GM19438 (cell line): Measurements from ENCODE around the gene DNAJC6.
"Not testable (repeated sequence)": the region's sequence is repeated elsewhere in the genome, so short reads cannot be mapped to it uniquely, and the experiment has no call there.

Experiments
- ATAC-seq: cut with Tn5 transposase; IDR thresholded peaks from one replicate; pipeline ENCODE4 v1.9.1; 2021; ENCODE audit warnings: low read depth; ENCODE audit not compliant: unreplicated experiment

DNAJC6 gene

DNA sequence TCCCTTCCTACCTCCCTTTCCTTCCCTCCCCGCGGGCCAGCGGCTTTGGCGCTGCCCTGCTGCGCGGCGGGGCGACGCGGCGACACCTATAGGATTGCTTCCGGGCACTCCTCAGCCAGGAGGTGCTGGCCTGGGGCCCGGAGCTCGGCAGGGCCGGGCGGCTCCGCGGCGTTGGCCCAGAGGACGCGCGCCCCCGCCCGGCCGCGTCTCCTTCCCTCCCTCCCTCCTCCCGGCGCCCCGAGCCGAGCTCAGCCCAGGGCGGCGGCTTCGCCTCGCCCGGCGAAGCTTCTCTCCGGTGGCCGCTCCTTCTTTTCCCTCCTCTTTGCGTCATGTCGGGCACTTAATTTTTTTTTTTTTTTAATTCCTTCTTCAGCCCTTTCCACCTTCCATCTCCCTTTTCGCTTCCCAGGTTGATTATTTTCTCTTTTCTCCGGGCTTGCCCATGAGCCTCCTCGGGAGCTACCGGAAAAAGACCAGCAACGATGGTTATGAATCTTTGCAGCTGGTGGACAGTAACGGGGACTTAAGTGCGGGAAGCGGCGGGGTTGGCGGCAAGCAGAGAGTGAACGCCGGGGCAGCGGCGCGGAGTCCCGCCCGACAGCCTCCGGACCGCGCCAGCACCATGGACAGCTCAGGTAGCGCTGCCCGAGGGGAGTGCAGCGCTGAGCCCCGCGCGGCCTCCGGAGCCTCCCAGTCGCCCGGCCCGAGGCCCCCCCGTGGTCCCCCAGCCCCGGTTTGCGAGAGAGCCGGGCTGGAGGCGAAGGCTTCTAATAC, at the start of gene DNAJC6:
TSS of gene DNAJC6 (plus strand) at position 240 of the 774 bp plus-strand sequence. CDS start at position 443, 203 bp downstream.
- ATAC-seq: no peak

DNA sequence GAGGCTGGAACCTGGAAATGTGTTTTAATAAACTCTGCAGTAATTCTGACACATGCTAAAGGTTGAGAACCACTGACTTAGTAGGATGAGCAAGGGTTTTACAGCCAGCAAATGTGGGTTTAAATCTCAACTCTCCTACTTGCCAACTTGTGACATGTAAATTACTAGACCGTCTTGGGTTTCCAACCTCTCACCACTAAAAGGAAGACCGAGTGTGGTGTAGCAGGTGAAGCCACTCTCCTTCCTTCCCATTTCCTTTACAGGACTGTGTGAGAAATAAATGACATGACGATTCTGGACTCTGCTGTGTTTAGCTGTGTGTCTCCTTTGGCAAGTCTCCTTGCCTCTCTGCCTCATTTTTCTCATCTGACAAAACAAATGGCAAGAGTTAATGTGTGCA, 49.5 kb upstream of the DNAJC6 start:
- no peak for ATAC-seq

DNA sequence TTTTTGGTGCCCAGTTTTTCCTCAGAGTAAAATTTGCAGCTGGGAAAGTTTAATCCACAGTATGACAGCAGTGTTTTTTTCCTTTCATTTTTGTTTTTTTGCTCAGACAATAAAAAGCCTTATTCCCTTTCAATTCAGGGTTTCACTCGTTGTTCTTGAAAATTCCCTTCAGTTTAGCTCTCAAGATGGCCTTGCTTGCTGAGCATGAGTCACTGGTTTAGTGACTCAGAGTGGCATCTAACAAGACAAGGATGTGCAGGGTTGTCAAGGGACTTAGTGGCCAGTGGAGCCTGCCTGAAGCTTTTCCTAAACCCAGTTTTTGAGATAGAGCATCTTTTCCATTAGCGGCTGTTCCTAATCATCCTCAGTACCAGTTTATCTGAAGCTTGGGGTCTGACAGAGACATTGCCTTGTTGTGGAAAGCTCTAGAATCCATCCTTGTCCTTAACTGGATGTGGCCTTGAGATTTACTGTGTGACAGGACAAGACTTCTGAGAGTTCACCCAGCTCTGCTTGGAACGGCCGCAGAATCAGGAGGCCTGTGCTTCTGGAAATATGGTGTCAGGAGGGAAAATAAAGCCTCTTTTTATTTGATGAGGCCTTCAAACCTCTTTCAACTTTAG, 48.4 kb upstream of the DNAJC6 start:
- no peak for ATAC-seq

DNA sequence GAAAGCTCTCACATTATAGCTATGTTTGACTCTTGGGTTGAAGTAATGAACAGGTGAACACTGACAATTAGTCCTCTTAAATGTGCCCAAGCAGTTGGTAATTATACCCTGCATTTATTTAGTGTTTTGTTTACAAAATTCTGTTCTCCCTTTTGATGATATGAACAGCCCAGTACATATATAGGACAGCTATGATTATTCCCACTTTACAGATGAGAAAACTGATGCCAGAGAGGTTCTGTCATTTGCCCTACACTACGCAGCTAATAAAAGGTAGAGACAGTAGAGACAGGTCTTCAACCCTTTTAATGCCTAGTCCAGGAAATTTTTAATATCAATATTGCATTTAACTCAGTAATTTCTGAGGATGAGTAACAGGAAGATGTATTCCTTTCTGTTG, 46.1 kb upstream of the DNAJC6 start:
- ATAC-seq: no peak

DNA sequence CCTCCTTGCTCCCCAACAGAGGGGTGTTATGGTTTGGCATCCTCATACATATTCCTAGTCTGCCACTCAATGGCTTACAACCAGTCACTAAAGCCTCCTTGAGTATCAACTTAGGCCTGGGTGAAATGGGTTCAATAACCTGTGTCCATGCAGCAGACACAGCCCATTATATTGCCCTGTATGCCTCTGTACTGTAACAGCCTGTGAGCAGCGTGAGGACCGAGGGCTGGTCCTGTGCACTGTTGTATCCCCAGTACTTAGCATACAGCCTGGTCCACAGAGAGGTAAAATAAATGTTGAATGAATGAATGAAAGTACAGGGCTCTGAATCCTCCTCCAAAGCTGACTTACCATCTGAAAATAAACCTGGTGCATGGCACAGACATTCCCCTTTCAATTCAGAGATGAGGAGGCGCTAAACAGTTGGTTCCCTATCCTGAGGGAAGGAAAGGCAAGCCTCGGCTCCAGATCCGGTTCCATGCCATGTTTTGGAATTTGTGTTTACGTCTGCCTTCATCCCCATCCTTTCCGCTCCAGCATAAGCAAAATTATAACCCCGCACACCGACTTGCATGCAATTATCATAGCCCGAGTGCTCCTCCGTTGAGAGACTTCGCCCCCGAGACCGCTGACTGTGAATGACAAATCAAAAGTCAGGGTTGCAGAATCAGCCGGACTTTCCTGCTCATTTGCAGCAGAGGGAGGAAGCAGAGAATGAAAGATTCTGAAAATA, 45.0 kb upstream of the DNAJC6 start:
- ATAC-seq: no peak

DNA sequence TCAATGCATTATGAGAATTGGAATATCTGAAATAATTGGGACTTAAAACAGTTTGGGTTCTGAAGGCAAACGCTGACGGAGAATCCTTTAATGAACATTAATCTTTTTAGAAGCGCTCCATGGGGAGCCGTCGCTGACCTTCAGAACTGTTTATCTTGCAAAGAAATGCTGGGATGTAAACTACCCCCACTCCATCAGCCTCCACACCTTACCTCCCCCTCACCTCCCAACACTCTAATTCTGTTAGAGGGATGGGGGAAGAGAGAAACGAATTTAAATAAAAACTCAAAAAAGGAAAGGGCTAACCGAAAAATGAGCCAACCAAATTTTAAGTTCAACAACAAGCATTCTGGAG, 44.1 kb upstream of the DNAJC6 start:
- peak; percentile 3 for ATAC-seq

DNA sequence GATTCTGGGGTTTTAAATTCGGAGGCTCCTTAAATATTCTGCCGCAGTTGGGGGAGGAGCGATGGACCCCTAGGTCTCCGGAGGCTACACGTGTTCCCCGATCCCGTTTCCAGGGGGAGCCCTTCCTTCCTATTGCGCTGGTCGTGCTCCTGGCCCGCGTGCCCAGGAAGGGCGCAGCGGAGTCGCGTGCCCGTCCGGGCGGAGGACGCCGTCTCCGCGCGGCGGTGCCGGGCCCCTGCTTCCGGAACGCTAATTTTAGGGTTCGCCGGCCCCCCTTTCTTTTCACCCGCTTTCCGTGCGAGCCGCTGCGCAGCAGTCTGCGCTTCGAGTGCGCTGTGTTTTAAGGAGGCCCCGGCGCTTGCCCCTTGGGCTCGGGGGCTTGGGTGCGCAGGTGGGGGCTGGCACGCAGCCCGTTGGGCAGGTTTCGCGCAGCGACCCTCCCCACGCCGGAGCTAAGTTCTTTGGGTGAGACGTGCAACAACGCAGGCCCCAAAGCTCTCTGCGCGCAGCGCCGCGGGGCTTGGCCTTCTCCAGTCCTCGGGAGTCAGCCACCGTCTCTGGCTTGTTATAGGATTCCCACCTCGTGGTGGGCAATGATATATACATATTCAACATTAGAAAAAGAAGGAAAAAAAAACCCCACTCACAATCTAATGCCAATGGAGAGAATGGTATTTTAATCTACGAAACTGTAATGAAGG, 43.5 kb upstream of the DNAJC6 start:
- peak; percentile 70 for ATAC-seq

DNA sequence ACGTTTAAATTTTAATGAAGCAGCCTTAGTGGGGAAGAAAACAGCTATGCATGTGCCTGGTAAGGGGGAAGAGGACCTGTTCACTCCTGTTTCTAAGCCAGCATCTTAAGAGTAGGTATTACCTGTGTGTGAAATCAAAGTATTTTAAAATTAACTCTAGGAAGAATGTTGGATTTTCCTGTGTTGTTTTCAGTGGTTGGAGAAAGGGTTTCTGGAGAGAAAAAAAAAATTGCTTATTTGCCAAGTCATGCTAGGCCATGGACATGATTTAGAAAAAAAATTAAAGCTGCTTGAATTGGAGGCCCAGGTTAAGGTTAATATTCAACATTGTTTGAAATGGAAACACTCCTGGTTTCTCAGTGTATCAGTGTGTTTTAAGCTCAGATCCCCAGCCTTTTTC, 42.9 kb upstream of the DNAJC6 start:
- ATAC-seq: no peak

DNA sequence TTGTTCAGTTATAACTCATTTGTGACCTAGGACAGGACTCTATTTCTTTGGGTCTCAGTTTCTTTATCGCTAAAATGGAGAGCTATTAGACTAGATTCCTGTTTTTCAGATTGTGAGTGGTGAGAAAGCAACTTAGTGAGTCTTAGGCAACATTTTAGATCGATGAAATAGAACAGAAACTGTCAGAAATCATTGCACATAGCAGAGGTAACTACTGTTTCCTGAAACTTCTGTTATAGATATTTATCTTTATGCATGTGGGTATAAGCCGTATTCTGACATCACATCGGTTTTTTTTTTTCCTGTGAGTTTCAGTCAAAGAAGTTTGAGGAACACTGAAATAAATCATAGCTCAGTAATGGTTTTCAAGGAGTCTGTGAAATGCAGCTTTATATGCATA, 42.1 kb upstream of the DNAJC6 start:
- ATAC-seq: no peak

DNA sequence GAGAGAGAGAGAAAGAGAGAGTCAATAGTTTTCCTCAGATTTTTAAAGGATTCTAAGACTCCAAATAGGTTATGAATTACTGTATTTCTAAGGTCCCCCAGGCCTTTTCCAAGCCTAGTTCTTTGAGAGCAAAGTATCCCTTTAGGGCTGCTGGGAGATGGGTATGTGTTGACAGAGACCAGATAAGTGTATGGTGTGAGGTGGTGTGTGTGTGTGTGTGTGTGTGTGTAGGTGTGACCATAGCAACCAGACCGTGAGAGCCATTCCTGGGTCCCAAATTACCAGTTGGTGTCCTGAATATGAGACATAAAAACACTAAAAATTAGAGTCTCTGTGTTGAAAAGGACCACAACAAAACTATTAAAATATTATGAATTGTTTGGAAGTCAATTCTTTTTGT, 41.7 kb upstream of the DNAJC6 start:
- ATAC-seq: no peak

DNA sequence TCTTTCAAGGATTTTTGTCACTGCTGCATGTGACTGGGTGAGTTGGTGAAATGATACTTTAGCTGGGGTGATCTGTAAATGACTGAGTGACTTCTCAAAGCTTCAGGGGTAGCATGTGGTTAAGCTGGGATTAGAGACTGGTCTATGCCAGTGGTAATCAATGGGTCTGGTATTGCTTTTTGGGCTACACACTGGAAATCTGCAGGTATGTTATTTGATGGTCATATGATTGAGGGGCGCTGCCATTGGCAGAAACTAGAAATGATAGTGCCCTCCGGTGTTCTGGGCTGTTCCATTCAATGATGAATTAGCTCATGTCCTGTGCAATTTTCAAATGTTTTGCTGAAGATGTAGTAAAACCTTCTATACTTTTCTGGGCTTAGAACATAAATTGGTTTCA, 39.7 kb upstream of the DNAJC6 start:
- no peak for ATAC-seq

DNA sequence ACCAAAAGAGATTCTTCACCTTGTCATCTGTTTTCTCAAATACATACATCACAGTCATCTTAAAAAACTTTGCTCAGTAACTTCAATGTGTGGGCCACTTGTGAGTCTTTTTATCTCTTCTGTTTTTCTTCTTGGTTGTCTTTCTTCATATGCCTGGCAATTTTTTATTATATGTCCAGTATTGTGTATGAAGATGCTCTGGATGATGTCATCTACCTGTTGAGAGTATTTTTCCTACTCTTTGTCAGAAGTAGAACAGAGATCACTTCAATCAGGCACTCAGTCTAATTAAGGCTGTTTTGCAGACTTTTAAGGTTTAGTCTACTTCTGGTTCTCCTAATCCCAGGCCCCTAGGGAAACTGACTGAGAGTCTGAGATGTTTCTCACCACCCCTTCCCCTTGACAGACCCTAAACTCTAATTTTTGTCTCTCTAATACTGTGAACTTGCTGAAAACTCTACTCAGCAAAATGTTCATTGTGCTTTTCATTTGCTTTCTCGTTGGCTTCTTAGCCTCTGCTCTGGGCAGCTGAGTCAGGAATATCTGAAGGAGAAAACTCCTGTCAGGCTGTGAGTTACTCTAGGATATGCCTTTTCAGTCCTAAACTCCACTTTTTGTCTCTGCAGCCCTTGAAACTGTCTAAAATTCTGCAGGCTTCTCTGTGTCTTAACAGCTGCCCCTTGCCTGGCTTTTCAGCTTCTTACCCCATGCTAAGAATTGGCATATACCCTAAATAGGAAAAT, 33.0 kb upstream of the DNAJC6 start:
- no peak for ATAC-seq

DNA sequence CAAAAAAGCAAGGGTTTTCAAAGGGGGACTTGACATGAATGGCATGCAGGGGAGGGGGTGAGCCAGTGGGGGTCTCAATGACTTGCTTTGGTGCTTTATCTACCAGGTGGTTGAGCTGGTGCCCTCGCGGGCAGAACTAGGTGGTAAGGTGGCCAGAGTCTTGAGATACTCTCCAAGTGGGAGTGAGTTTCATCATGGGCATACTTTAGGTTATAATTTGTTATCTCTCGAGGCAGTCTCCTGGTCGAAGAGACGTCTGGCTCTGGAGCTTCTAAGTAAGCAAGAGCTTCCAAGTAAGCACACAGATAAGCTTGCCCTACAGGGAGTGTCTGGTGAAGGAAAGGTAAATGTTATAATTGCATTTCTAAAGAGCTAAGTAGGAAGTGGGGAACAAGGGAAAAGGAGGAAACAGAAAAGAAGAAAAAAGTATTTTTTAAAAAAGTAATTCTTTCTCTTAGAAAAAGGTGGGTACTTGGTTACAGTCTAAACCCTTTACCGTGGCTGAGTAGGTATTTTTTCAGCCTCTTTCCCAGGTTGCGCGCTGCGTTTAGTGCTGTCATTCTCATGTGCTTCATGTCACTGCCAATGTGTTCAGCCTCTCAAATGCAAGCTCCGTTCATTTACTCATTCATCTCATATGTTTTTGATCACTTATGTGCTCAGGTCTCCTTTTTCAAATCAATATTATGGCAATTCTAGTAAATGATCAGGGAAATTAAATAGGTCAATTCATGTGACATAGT, 31.6 kb upstream of the DNAJC6 start:
- no peak for ATAC-seq

DNA sequence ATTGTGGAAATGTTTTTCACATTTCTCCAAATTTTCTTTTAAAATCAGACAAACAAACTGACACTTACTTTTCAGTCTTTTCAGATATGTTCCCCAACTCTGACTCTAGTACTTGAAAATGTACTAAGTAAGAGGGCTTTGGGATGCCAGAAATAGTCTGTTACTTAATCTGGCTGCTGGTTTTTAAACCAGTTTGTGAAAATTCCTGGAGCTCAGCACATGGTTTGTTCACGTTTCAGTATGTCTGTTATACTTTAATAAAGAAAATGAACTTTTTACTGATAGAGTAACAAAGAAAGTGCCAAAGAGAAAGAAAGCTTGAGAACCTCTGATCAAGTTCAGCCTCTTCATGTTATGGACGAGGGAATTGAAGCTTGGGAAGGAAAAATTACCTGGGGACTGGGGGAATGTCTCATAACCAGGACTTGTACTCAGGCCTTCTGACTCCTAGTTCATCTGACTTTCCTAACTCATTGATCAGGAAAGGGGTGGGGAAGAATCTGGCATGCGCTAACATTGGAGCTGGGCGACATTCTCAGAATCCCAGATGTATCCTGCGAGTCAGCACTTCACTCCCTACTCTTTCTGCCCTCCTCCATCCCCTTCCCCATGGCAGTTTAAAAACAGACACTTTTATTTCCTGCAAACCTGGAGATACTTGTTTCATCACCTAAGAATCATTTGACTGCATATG, 30.8 kb upstream of the DNAJC6 start:
- no peak for ATAC-seq

DNA sequence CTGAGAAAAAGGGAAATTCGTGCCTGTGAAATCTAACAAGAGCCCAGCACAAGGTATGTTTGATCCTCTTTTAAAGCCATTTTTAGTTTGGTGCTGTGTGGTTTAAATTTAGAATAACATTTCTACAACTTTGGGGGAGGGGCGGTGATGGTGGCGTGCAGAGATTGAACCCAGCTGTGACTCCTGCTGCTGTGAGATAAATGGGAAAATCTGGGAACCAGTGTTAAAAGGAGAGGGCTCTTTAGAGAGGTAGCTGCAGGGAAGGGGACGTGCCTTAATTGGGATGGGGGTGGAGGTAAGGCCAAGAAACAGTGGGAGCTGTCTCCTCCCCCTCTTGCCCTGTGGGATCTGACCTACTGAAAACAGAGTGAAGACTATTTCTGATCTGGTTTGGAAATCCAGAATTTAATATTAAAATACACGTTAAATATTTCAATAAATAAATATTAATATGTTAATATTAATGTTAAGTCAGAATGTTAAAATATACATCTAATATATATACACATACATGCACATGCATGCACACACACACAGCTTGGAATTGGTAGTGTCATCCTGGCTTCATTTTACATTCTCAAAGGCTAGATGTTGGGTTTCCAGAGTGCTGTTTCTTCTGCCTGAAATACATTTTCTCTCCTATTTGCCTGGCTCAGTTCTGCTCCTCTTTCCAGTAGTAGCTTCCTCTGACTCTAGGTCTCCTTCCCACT, 30.1 kb upstream of the DNAJC6 start:
- no peak for ATAC-seq

DNA sequence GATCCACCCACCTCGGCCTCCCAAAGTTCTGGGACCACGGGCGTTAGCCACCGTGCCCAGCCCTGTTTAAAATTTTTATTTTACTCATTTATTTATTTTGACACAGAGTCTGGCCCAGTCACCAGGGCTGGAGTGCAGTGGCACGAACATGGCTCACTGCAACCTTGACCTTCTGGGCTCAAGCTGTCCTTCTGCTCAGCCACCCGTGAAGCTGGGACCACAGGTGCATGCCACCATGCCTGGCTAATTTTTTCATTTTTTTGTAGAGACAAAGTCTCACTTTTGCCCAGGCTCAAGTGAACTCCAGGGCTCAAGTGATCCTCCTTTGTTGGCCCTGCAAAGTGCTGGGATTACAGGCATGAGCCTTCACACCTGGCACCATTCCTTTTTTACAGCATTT, 27.5 kb upstream of the DNAJC6 start:
- ATAC-seq: no peak

DNA sequence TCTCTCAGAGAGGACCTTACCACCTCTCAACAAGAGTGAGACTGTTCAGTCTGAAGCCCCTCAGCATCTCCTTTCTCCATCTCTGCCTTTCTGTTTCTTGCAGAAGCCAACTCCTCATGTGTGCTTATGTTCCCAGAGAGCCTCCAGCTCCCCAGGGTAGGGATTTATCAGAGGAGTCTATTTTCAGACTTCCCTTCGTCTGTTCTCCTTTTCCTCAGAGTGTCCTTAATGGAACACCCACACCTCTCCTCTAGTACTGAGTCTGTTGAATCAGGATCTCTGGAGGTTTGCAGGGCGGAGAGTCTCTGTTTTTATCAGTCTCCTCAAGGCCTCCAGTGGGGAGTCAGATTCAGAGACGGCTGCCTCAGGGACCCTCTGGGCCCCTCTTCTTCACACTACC, 25.1 kb upstream of the DNAJC6 start:
- ATAC-seq: no peak

DNA sequence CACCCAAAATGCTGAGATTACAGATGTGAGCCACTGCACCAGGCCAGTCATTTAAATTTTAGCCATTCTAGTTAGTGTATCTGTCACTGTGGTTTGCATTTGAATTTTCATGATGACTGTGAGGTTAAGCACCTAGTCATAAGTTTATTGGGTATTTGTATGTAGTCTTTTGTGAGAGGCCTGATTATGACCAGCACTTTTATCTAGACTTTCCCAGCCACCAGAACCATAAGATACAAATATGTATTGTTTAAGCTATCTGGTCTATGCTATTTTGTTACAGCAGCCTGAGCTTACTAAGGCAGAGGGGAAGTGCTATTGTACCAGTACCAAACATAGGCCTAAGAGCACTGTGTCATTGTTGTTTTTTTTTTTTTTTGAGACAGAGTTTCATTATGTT, 19.9 kb upstream of the DNAJC6 start:
- no peak for ATAC-seq

DNA sequence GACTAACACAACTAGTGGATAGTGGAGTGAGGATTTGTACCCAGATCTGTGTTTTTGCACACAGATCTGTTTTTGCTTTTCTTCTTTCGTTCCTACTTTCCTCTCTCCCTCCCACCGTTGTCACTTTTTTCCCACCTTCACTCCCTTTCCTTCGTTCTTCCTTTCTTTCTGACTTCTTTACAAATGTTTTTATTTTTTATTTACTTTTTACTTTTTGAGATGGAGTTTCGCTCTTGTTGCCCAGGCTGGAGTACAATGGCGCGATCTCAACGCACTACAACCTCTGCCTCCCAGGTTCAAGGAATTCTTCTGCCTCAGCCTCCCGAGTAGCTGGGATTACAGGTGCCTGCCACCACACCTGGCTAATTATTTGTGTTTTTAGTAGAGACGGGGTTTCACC, 17.5 kb upstream of the DNAJC6 start:
- ATAC-seq: not testable (repeated sequence)
